NCI-H748 (cell line): Measurements from ENCODE around the gene ZDHHC19.
"Not testable (repeated sequence)": the region's sequence is repeated elsewhere in the genome, so short reads cannot be mapped to it uniquely, and the experiment has no call there.

Experiments
- DNase-seq: peaks from one replicate; lab custom pipeline; 2025; ENCODE audit not compliant: unreplicated experiment; lab: John Stamatoyannopoulos, UW

Gene ZDHHC19

GRCh38 chr3:196225763-196226364 is 14.7 kb upstream of the ZDHHC19 start:
- DNase-seq: no peak

- no peak for DNase-seq
These were observed 13.9 kb upstream of the ZDHHC19 start for GRCh38 chr3:196225086-196225485.

- DNase-seq: peak; percentile 41
These were observed 11.8 kb upstream of the ZDHHC19 start for GRCh38 chr3:196222876-196223595.

GRCh38 chr3:196220991-196221390 is 9.8 kb upstream of the ZDHHC19 start:
- DNase-seq: no peak

GRCh38 chr3:196220587-196220986 is 9.4 kb upstream of the ZDHHC19 start:
- DNase-seq: no peak

- no peak for DNase-seq
These were observed 8.7 kb upstream of the ZDHHC19 start for GRCh38 chr3:196219970-196220311.

- DNase-seq: peak; percentile 86
These were observed 8.2 kb upstream of the ZDHHC19 start for GRCh38 chr3:196219194-196219969.

- peak; percentile 74 for DNase-seq
These were observed 7.0 kb upstream of the ZDHHC19 start for GRCh38 chr3:196218155-196218712.

GRCh38 chr3:196217307-196218154 is 6.3 kb upstream of the ZDHHC19 start:
- no peak for DNase-seq

- DNase-seq: no peak
These were observed 5.5 kb upstream of the ZDHHC19 start for GRCh38 chr3:196216681-196217211.

- no peak for DNase-seq
These were observed 4.9 kb upstream of the ZDHHC19 start, which contains the start of gene SLC51A for GRCh38 chr3:196216089-196216564. TSS of gene SLC51A (plus strand) at chr3:196216534. CDS start at chr3:196216713, 179 bp downstream.

- DNase-seq: no peak
These were observed 4.4 kb upstream of the ZDHHC19 start for GRCh38 chr3:196215493-196216020.

GRCh38 chr3:196214783-196215441 is 3.7 kb upstream of the ZDHHC19 start:
- DNase-seq: no peak

- not testable (repeated sequence) for DNase-seq
These were observed 1.1 kb downstream of the ZDHHC19 start for GRCh38 chr3:196209944-196210672.

- no peak for DNase-seq
These were observed 2.1 kb downstream of the ZDHHC19 start for GRCh38 chr3:196208942-196209695.

GRCh38 chr3:196207833-196208607 is 3.2 kb downstream of the ZDHHC19 start:
- no peak for DNase-seq

- DNase-seq: no peak
These were observed 3.9 kb downstream of the ZDHHC19 start for GRCh38 chr3:196207159-196207832.
